Panc1 (cell line): Measurements from ENCODE around the gene KIF25. TPM values are rescaled to one million over a fixed set of nuclear protein-coding genes. Genes with fewer than 3 reads are reported as not detected.

ENCODE experiments used
- ATAC-seq: fragments of 200-7000 bp; cut with Tn5 transposase; 2 replicates; pipeline ENCODE4 v1.9.1; 2020; ENCODE audit warnings: mild to moderate bottlenecking, moderate library complexity
- BruUV-seq: library from RNA; stranded (reverse); fragments of 400-500 nt; replicated peaks from 2 replicates; lab custom pipeline; 2021; lab: Mats Ljungman, UMichigan
- CTCF ChIA-PET: fragments of 300-600 bp; sonication (Branson Sonifier 250); formaldehyde crosslinking; loops from one replicate; lab custom pipeline; 2022; ENCODE audit warnings: antibody characterized with exemption; lab: Charles Lee
- POLR2A ChIA-PET: fragments of 300-600 bp; sonication (Branson Sonifier 250); formaldehyde crosslinking; loops from one replicate; lab custom pipeline; 2022; ENCODE audit warnings: antibody characterized with exemption; lab: Charles Lee
- DNase-seq: peaks from one replicate; pipeline ENCODE4 v3.0.0-alpha.2; 2010; ENCODE audit warnings: low read depth, low spot score
- H3K27ac ChIP-seq: 2 replicates; pipeline ENCODE4 v1.5.1; 2011; ENCODE audit warnings: mild to moderate bottlenecking, low read length, inconsistent platforms
- H3K27me3 ChIP-seq: fragments of 200-500 bp; sonication (Bioruptor generic); 2 replicates; pipeline ENCODE4 v1.6.0; 2014; ENCODE audit warnings: low read length, inconsistent platforms; ENCODE audit not compliant: control insufficient read depth, insufficient read depth
- H3K36me3 ChIP-seq: fragments of 200-500 bp; sonication (Bioruptor generic); 2 replicates; pipeline ENCODE4 v1.5.1; 2014; ENCODE audit warnings: inconsistent platforms, mild to moderate bottlenecking, low read length, moderate library complexity; ENCODE audit not compliant: control insufficient read depth, insufficient read depth
- H3K4me1 ChIP-seq: 2 replicates; pipeline ENCODE4 v1.5.1; 2011; ENCODE audit warnings: inconsistent platforms, mild to moderate bottlenecking, low read length, moderate library complexity; ENCODE audit not compliant: control insufficient read depth, insufficient read depth
- H3K4me3 ChIP-seq, 2 experiments: 2 replicates each; pipeline ENCODE4 v1.5.1; 2011 to 2012; ENCODE audit warnings: low read depth in 2 of 2, low read length in 2 of 2, mild to moderate bottlenecking in 2 of 2, inconsistent platforms in 1 of 2, moderate library complexity in 1 of 2
- H3K9me3 ChIP-seq: fragments of 200-500 bp; sonication (Bioruptor generic); 2 replicates; pipeline ENCODE4 v1.5.1; 2014; ENCODE audit warnings: low read depth, mild to moderate bottlenecking, inconsistent platforms, low read length, moderate library complexity; ENCODE audit not compliant: control insufficient read depth, insufficient read depth
- POLR2AphosphoS5 ChIP-seq: IDR thresholded peaks from 2 replicates; pipeline ENCODE4 v1.6.1; 2012; ENCODE audit warnings: mild to moderate bottlenecking, low read depth, low read length, moderate library complexity
- SIN3A ChIP-seq: IDR thresholded peaks from 2 replicates; pipeline ENCODE4 v1.6.1; 2012; ENCODE audit warnings: low read depth, mild to moderate bottlenecking, low read length, moderate library complexity, borderline replicate concordance; ENCODE audit not compliant: insufficient read depth
- TCF7L2 ChIP-seq: IDR thresholded peaks from 2 replicates; pipeline ENCODE4 v1.6.1; 2011; ENCODE audit warnings: mild to moderate bottlenecking, low read depth, low read length, inconsistent platforms
- in situ Hi-C: cut with HindIII; loops from 2 replicates; pipeline ENCODE4 v1.10.0; 2016; ENCODE audit warnings: low sequenced_read_pairs, low pct_unique_long_range_greater_than_20kb
- intact Hi-C: fragments of 100-400 bp; cut with micrococcal nuclease; formaldehyde crosslinking; loops from one replicate; pipeline ENCODE4 v1.10.0; 2022; ENCODE audit not compliant: unreplicated experiment
- total RNA-seq: library from RNA; stranded (reverse); gene quantifications from one replicate; pipeline ENCODE4 v1.2.1, GENCODE V29; 2021; ENCODE audit not compliant: unreplicated experiment
- TF ChIP-seq, protein P1 (sequence below): fragments of 450-650 bp; IDR thresholded peaks from 2 replicates; pipeline ENCODE4 v1.5.1; 2017; ENCODE audit warnings: mild to moderate bottlenecking
- TF ChIP-seq, protein P2 (sequence below), 2 experiments: IDR thresholded peaks; 2 replicates each; pipeline ENCODE4 v1.6.1; 2011 to 2012; ENCODE audit warnings: low read depth in 2 of 2, control low read depth in 1 of 2, low read length in 1 of 2, mild to moderate bottlenecking in 1 of 2, moderate library complexity in 1 of 2; ENCODE audit not compliant: insufficient read depth in 1 of 2

Gene KIF25
- total RNA-seq, 1 experiment from 2014 or later, result 0.44 TPM

DNA sequence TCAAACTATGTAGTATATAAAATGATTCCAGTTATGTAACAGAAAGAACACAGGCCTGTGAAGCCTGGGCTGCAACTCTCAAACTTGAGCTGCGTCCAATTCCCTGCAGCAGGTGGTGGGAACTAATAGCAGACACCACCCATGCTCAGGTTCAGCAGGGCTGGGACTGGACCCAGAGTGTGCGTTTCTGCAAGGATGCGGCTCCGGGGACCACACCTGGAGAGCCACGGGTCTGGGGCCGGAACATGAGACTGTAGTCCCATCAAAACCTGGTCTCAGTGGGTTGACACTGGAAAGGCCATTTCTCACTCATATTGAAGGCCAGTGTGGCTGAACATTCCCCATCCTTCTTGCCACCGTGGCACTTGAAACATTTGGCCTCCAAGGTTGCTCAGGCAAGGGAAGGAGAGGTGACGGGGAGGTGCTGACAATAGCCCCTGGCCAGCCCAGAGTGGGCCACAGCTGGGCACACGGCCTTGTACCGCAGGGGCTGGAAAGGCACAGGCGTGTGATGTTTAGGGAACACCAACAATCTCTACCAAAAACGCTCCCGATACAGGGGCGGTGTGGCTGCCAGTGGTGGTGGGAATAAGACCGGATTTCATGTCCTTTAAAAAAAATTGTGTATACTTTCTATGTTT, 43.5 kb downstream of the KIF25 start:
- Histone ChIP-seq H3K4me3 (no peak overlapping the region), H3K27me3 (no peaks in the 10 kb centered on the region), H3K4me1 (peaks cover 8% of the 10 kb centered on the region), H3K9me3 (no peaks in the 10 kb centered on the region), H3K36me3 (no peaks in the 10 kb centered on the region), H3K27ac (no peak overlapping the region)
- in situ Hi-C loops (no loop called here), intact Hi-C loops (no loop called here)
- BruUV-seq, result no TSS peak
- ChIA-PET POLR2A (no interaction called here), CTCF (no interaction called here)
- no peak for TF ChIP-seq SIN3A
- TF ChIP-seq, protein P1, sequence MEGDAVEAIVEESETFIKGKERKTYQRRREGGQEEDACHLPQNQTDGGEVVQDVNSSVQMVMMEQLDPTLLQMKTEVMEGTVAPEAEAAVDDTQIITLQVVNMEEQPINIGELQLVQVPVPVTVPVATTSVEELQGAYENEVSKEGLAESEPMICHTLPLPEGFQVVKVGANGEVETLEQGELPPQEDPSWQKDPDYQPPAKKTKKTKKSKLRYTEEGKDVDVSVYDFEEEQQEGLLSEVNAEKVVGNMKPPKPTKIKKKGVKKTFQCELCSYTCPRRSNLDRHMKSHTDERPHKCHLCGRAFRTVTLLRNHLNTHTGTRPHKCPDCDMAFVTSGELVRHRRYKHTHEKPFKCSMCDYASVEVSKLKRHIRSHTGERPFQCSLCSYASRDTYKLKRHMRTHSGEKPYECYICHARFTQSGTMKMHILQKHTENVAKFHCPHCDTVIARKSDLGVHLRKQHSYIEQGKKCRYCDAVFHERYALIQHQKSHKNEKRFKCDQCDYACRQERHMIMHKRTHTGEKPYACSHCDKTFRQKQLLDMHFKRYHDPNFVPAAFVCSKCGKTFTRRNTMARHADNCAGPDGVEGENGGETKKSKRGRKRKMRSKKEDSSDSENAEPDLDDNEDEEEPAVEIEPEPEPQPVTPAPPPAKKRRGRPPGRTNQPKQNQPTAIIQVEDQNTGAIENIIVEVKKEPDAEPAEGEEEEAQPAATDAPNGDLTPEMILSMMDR, result no peak
- no peak for TF ChIP-seq POLR2AphosphoS5
- TF ChIP-seq, protein P2, sequence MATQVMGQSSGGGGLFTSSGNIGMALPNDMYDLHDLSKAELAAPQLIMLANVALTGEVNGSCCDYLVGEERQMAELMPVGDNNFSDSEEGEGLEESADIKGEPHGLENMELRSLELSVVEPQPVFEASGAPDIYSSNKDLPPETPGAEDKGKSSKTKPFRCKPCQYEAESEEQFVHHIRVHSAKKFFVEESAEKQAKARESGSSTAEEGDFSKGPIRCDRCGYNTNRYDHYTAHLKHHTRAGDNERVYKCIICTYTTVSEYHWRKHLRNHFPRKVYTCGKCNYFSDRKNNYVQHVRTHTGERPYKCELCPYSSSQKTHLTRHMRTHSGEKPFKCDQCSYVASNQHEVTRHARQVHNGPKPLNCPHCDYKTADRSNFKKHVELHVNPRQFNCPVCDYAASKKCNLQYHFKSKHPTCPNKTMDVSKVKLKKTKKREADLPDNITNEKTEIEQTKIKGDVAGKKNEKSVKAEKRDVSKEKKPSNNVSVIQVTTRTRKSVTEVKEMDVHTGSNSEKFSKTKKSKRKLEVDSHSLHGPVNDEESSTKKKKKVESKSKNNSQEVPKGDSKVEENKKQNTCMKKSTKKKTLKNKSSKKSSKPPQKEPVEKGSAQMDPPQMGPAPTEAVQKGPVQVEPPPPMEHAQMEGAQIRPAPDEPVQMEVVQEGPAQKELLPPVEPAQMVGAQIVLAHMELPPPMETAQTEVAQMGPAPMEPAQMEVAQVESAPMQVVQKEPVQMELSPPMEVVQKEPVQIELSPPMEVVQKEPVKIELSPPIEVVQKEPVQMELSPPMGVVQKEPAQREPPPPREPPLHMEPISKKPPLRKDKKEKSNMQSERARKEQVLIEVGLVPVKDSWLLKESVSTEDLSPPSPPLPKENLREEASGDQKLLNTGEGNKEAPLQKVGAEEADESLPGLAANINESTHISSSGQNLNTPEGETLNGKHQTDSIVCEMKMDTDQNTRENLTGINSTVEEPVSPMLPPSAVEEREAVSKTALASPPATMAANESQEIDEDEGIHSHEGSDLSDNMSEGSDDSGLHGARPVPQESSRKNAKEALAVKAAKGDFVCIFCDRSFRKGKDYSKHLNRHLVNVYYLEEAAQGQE (IDR thresholded peaks at IDR 0.05; ENCODE audit: insufficient read depth in 1 of 2, low read depth in 2 of 2, low read length in 1 of 2), result no peak
- no peak for TF ChIP-seq TCF7L2
- DNase-seq (no peak), ATAC-seq (no peak)

DNA sequence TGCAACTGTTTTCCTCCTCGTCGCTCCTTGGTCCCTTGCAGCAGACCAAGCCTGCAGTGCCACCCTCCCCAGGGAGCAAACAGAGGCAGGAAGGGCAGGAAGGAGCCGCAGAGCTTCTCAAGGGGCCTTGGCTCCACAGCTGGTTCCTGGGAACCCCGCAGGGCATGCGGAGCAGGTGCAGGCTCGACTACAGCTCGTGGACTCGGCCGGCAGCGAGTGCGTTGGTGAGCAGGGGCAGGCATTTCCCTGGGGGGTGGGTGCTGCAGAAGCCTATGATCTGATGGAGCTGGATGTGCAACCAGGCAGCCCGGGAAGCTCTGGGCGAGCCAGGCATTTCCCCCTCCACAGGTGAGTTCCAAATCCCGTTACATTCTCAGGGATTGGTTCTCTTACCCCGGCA, 44.5 kb downstream of the KIF25 start:
- ATAC-seq, result no peak
- H3K27me3 ChIP-seq, result no peaks in the 10 kb centered on the region
- CTCF ChIA-PET, result no interaction called here

More for the DNA sequence above, 44.5 kb downstream of the KIF25 start:
- Histone ChIP-seq H3K4me1 (no peaks in the 10 kb centered on the region; the same call in 1 of the 2 replicates), H3K27ac (no peak overlapping the region), H3K4me3 (no peak overlapping the region), H3K9me3 (no peaks in the 10 kb centered on the region), H3K36me3 (no peaks in the 10 kb centered on the region)
- BruUV-seq, result no TSS peak
- POLR2A ChIA-PET, result no interaction called here
- TF ChIP-seq POLR2AphosphoS5 (no peak), SIN3A (no peak), TCF7L2 (no peak)
- TF ChIP-seq, protein P2 (IDR thresholded peaks at IDR 0.05; ENCODE audit: insufficient read depth in 1 of 2, low read depth in 2 of 2, low read length in 1 of 2), result no peak
- TF ChIP-seq, protein P1, result no peak
- intact Hi-C loops (no loop called here), in situ Hi-C loops (no loop called here)
- DNase-seq, result no peak
